ENCODE results near the gene HIVEP3. TPM values are rescaled to one million over a fixed set of nuclear protein-coding genes. Genes with fewer than 3 reads are reported as not detected.
A peak's percentile ranks its signal among the peaks of the same experiment; 100 is the strongest.
"Not testable (repeated sequence)": the region's sequence is repeated elsewhere in the genome, so short reads cannot be mapped to it uniquely, and the experiment has no call there.

The HIVEP3 gene
- total RNA-seq, 1 donor from 2014 or later: 1.2 TPM

DNA sequence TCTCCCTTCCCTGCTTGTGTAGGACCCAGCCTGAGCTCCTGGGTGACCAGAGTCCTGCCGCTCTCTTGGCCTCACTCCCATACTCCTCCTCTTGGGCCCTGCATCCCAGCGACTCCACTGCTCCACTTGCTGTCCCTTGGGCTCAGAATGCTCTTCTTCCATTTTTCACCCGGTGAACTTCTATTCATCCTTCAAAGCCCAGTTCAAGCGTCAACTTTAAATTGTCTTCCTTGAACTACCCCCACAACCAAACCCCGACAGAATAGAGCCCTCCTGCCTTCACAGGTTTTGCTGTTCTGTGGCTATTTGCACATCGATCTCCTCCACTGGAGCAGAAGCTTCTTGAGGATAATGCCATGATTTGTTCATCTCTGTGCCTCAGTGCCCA, 218.9 kb downstream of the HIVEP3 start:
- H3K4me1 Mint-ChIP-seq: no peaks in the 10 kb centered on the region

DNA sequence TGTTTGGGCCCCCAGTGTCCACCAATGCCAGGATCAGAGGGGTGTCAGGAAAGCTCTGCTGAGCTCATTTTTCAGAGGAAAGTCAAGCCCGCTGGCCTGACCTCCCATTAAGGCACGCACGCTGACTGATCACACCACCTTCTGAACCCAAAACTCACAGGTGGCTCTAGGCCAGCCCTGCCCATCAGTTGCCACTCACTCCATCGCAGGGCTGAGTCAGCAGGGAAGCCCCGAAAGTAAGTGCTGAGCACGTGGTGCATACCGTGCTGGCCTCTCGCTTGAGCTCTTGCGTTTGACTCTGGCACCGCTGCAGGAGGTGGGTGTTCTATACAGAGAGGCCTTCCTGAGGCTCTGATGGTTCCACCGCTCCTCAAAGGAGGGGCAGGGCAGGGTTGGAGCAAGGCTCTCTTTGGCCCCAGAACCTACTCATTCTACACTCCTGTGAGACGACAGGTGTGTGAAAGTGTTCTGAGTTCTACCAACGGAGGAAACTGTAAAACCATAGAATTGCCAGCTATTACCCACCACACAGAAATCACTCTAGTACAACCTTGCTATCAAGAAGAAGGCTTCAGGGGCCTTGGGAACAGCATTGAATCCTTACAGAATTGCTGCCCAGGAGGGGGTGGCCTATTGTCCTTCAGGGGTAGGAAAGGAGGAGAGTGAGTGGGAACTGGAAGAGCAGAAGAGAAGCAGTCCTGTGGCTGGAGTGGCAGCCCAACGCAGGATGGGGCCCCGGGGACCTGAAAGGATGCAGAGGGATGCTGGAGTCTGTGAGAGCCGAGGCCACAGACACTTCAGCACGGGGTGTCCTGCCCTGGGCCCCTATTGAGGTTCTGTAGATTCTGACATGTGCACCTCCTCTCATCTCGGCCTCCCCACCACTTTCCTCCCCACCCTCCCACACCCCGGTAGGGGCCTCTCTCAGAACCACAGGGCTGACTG, 219.5 kb downstream of the HIVEP3 start:
- no peak for TF ChIP-seq CTCF (conservative IDR thresholded peaks at IDR 0.05)
- no peaks in the 10 kb centered on the region for H3K36me3 Mint-ChIP-seq (ENCODE audit: low read depth)
- H3K9me3 Mint-ChIP-seq: no peaks in the 10 kb centered on the region
- DNase-seq (ENCODE audit: low read depth, low spot score): no peak
- no peaks in the 10 kb centered on the region for H3K4me1 Mint-ChIP-seq
- no peak overlapping the region for H3K4me3 Mint-ChIP-seq
- peak overlapping the region; percentile 62 for H3K27ac Mint-ChIP-seq (ENCODE audit: unreplicated experiment)
- no peaks in the 10 kb centered on the region for H3K27me3 Mint-ChIP-seq (ENCODE audit: low read depth)

More for the DNA sequence above, 218.9 kb downstream of the HIVEP3 start:
- TF ChIP-seq CTCF (conservative IDR thresholded peaks at IDR 0.05): no peak
- DNase-seq (ENCODE audit: low read depth, low spot score): no peak
- Mint-ChIP-seq H3K27me3 (ENCODE audit: low read depth) (no peaks in the 10 kb centered on the region), H3K36me3 (ENCODE audit: low read depth) (no peaks in the 10 kb centered on the region), H3K4me3 (no peak overlapping the region), H3K27ac (ENCODE audit: unreplicated experiment) (peak overlapping the region; percentile 15), H3K9me3 (no peaks in the 10 kb centered on the region)

GRCh38 chr1:41696381-41696780, 222.3 kb downstream of the HIVEP3 start:
- no peaks in the 10 kb centered on the region for H3K9me3 Mint-ChIP-seq
- no peaks in the 10 kb centered on the region for H3K36me3 Mint-ChIP-seq (ENCODE audit: low read depth)
- no peak overlapping the region for H3K4me3 Mint-ChIP-seq
- DNase-seq (ENCODE audit: low read depth, low spot score): no peak
- no peak for TF ChIP-seq CTCF (conservative IDR thresholded peaks at IDR 0.05)
- H3K4me1 Mint-ChIP-seq: no peaks in the 10 kb centered on the region
- H3K27ac Mint-ChIP-seq (ENCODE audit: unreplicated experiment): no peak overlapping the region
- H3K27me3 Mint-ChIP-seq (ENCODE audit: low read depth): no peaks in the 10 kb centered on the region

DNA sequence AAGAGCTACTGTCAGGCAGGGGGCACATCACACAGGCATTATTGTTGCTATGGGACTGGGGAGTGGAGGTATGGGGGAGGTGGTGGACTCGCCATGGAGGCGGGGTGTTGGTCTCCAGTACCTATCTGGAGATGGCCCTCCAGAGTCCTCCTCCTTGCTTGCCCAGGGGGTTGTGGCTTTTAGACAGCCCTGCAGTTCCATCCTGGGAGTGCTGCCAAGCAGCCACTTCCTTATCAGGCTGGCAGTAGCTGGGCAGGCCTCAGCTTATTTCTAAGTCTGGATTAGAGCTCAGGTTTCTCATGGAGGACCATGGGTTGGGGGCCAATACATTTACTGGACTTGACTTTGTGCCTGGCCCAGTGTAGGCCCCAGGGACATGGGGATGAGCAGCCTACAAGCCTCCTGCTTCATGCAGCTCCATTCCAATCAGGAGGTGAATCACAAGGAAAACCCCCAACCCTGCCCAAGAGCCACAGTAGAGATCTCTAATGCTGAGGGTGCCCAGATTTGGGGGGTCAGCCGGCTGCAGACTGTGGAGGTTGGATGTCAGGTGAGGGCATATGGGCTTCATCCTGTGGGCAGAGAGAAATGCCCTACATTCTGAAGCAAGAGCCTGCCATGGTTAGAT, 223.5 kb downstream of the HIVEP3 start:
- Mint-ChIP-seq H3K9me3 (no peaks in the 10 kb centered on the region), H3K36me3 (ENCODE audit: low read depth) (no peaks in the 10 kb centered on the region), H3K27ac (ENCODE audit: unreplicated experiment) (no peak overlapping the region), H3K4me3 (no peak overlapping the region), H3K4me1 (no peaks in the 10 kb centered on the region), H3K27me3 (ENCODE audit: low read depth) (no peaks in the 10 kb centered on the region)
- DNase-seq (ENCODE audit: low read depth, low spot score): no peak
- TF ChIP-seq CTCF (conservative IDR thresholded peaks at IDR 0.05): no peak

- H3K27ac Mint-ChIP-seq (ENCODE audit: unreplicated experiment); H3K27me3 Mint-ChIP-seq (ENCODE audit: low read depth); H3K9me3 Mint-ChIP-seq; DNase-seq (ENCODE audit: low read depth, low spot score); H3K36me3 Mint-ChIP-seq (ENCODE audit: low read depth); H3K4me1 Mint-ChIP-seq; H3K4me3 Mint-ChIP-seq: not testable (repeated sequence)
These were observed 226.8 kb downstream of the HIVEP3 start for GRCh38 chr1:41691966-41692365.

DNA sequence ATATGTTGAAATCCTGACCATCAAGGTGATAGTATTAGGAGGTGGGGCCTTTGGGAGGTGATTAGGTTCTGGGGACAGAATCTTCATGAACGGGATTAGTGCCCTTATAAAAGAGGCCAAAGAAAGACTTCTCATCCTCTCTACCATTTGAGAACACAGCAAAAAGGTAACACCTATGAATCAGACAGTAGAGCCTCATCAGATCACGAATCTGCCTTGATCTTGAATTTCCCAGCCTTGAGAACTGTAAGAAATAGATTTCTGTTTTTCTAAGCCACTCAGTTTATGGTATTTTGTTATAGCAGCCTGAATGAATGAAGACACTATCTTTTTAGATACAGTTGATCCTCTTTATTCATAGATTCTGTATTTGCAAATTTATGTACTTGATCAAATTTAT, 227.3 kb downstream of the HIVEP3 start:
- Mint-ChIP-seq H3K27ac (ENCODE audit: unreplicated experiment) (no peak overlapping the region), H3K9me3 (no peaks in the 10 kb centered on the region), H3K27me3 (ENCODE audit: low read depth) (no peaks in the 10 kb centered on the region), H3K4me3 (no peak overlapping the region), H3K36me3 (ENCODE audit: low read depth) (no peaks in the 10 kb centered on the region), H3K4me1 (no peaks in the 10 kb centered on the region)
- TF ChIP-seq CTCF (conservative IDR thresholded peaks at IDR 0.05): no peak
- DNase-seq (ENCODE audit: low read depth, low spot score): no peak

All from neural crest cell (in vitro differentiated cells).